Heart left ventricle (tissue), 16 donors: Measurements from ENCODE around the gene FOXP4. TPM values are rescaled to one million over a fixed set of nuclear protein-coding genes. Genes with fewer than 3 reads are reported as not detected.
"Not testable (repeated sequence)": the region's sequence is repeated elsewhere in the genome, so short reads cannot be mapped to it uniquely, and the experiment has no call there.

Experiments
- ATAC-seq, 4 donors: fragments of 200-7000 bp; cut with Tn5 transposase; one replicate each; pipeline ENCODE4 v1.9.1; 2020 to 2022; ENCODE audit warnings: moderate library complexity in 4 of 4, mild to moderate bottlenecking in 3 of 4, moderate number of reproducible peaks in 1 of 4
- DNase-seq, 5 donors: peaks; one replicate each; pipeline ENCODE4 v3.0.0-alpha.2; 2020
- H3K27ac ChIP-seq, 12 donors: fragments of 200-600 bp; sonication (generic) in 4 of 12; one replicate each; pipeline versions ENCODE4 v1.5.0 to v1.8.0; 2016 to 2022; ENCODE audit warnings: mild to moderate bottlenecking in 2 of 12
- H3K27me3 ChIP-seq, 9 donors: fragments of 200-600 bp; sonication (generic) in 2 of 9; one replicate each; pipeline versions ENCODE4 v1.5.1 to v1.8.0; 2016 to 2022; ENCODE audit warnings: mild to moderate bottlenecking in 3 of 9
- H3K36me3 ChIP-seq, 9 donors: fragments of 200-600 bp; sonication (generic) in 2 of 9; one replicate each; pipeline versions ENCODE4 v1.5.0 to v1.8.0; 2018 to 2022; ENCODE audit warnings: mild to moderate bottlenecking in 2 of 9
- H3K4me1 ChIP-seq, 12 donors: fragments of 200-600 bp; sonication (generic) in 4 of 12; one replicate each; pipeline versions ENCODE4 v1.5.0 to v1.8.0; 2016 to 2022; ENCODE audit warnings: mild to moderate bottlenecking in 3 of 12
- H3K4me3 ChIP-seq, 12 donors: fragments of 200-600 bp; sonication (generic) in 4 of 12; one replicate each; pipeline versions ENCODE4 v1.5.0 to v1.8.0; 2017 to 2022; ENCODE audit warnings: mild to moderate bottlenecking in 9 of 12, moderate library complexity in 4 of 12
- H3K9me3 ChIP-seq, 12 donors: fragments of 200-600 bp; sonication (generic) in 4 of 12; one replicate each; pipeline versions ENCODE4 v1.5.0 to v1.8.0; 2016 to 2022; ENCODE audit warnings: mild to moderate bottlenecking in 1 of 12
- CTCF ChIP-seq, 12 donors: fragments of 200-600 bp; sonication (generic) in 4 of 12; IDR thresholded peaks; one replicate each; pipeline versions ENCODE4 v1.5.0 to v1.8.0; 2018 to 2022; ENCODE audit warnings: antibody characterized with exemption in 12 of 12, mild to moderate bottlenecking in 5 of 12
- POLR2A ChIP-seq, 2 donors: fragments of 450-650 bp; IDR thresholded peaks; one replicate each; pipeline ENCODE4 v1.6.1; 2017; ENCODE audit warnings: antibody characterized with exemption in 2 of 2, mild to moderate bottlenecking in 2 of 2, moderate library complexity in 2 of 2
- WGBS, 4 donors: extraction: QIAGEN DNeasy Blood & Tissue Kit in 2 of 4; methylation state at CpG; one replicate each; pipeline versions ENCODE4 v1.1.5 to v1.1.7; 2013 to 2018; 5-methylcytosine and 5-hydroxymethylcytosine counted together
- intact Hi-C, 10 donors: fragments of 100-400 bp; cut with DNase I; formaldehyde crosslinking; loops; one replicate each; pipeline versions ENCODE4 v1.11.1 to v1.14.2; 2022
- polyA plus RNA-seq, 2 donors: library from polyadenylated mRNA; stranded (reverse); fragments of 200-250 nt; gene quantifications; one replicate each; pipeline ENCODE4 v1.2.3, GENCODE V29; 2013
- total RNA-seq, 9 donors: library from RNA; depleted of rRNA in 2 of 9; stranded (reverse); fragments of >200 nt in 2 of 9; fragmentation: NEBNext Ultra II Directional in 3 of 9; extraction: Animal tissue kit (Norgen Biotek cat#: 25700) in 3 of 9; gene quantifications; one replicate each; pipeline versions ENCODE4 v1.1.0 to v1.2.4, GENCODE V29; 2016 to 2023
- donor health status: ischemic (EF 13 %, LVEDD 7.1; RV severe dilation, severe dysfunction).
- donor health status: healthy with polysubstance abuse.
- donor health status: DM: no; HTN: yes; CAD: no.
- donor health status: DM: no; HTN: no; CAD: no.
- donor health status: ischemic (EF 25% LVEDD 6.9; RV normal size, moderate dysfunction).
- donor health status: ischemic (EF 25% LVEDD 5.7; RV mildly dilated, moderate dysfunction).
- donor health status: healthy.
- donor health status: DM: yes; HTN: yes; CAD: no.
- donor health status: ischemic (EF 35%, LVEDD 5.7; RV mildly dilated, moderate dysfunction).
- donor health status: nonischemic (EF 11% LVEDD 7.7; RV severe dilation, severe dysfunction).
- donor health status: DM: yes; HTN: yes; CAD: no.
- donor health status: PGD.
- donor health status: ischemic (EF 29% LVEDD 5.4; RV normal size, mild dysfunction).
- donor health status: nonischemic (EF 23%, LVEDD 6.1; RV moderate dilation, normal function).

Gene FOXP4
- total and polyA plus RNA-seq, 11 donors: 10.9 to 22.5 (median 16.0) TPM

- H3K27me3 ChIP-seq: no peaks in the 10 kb centered on the region
- peaks cover 0 to 3% (median 0%) of the 10 kb centered on the region in 12 donors for H3K9me3 ChIP-seq
- H3K36me3 ChIP-seq: no peaks in the 10 kb centered on the region
- TF ChIP-seq POLR2A (IDR thresholded peaks at IDR 0.05) (no peak), CTCF (IDR thresholded peaks at IDR 0.05) (no peak)
- H3K4me3 ChIP-seq: no peak overlapping the region
- WGBS, 4 donors: 94 to 95% (median 95%) methylated on average over 2 of the region's 2 CpGs
- ATAC-seq (no peak), DNase-seq (no peak)
- intact Hi-C loops: no loop called here
- no peak overlapping the region for H3K27ac ChIP-seq
- H3K4me1 ChIP-seq: peaks cover 0 to 6% (median 0%) of the 10 kb centered on the region in 12 donors
Observed at GRCh38 chr6:41614715-41615114, 68.5 kb downstream of the FOXP4 start.

GRCh38 chr6:41615311-41615710 lies 69.1 kb downstream of the FOXP4 start:
- H3K4me3 ChIP-seq: no peak overlapping the region
- no peak for ATAC-seq
- DNase-seq: no peak
- H3K27ac ChIP-seq: no peak overlapping the region
- H3K36me3 ChIP-seq: no peaks in the 10 kb centered on the region
- WGBS, 4 donors: 67 to 82% (median 77%) methylated on average over 7 of the region's 7 CpGs
- H3K4me1 ChIP-seq: peaks cover 0 to 6% (median 0%) of the 10 kb centered on the region in 12 donors
- no peak for TF ChIP-seq CTCF (IDR thresholded peaks at IDR 0.05)
- TF ChIP-seq POLR2A (IDR thresholded peaks at IDR 0.05): no peak
- no peaks in the 10 kb centered on the region for H3K27me3 ChIP-seq
- intact Hi-C loops: no loop called here
- peaks cover 0 to 3% (median 0%) of the 10 kb centered on the region in 12 donors for H3K9me3 ChIP-seq

GRCh38 chr6:41618598-41618997 lies 72.4 kb downstream of the FOXP4 start:
- Histone ChIP-seq H3K4me1 (peaks cover 0 to 12% (median 0%) of the 10 kb centered on the region in 12 donors), H3K4me3 (no peak overlapping the region), H3K27me3 (no peaks in the 10 kb centered on the region), H3K27ac (peak overlapping the region in 4 of 12 donors; percentile 4 to 43 (median 9)), H3K36me3 (no peaks in the 10 kb centered on the region), H3K9me3 (peaks cover 0 to 14% (median 6%) of the 10 kb centered on the region in 12 donors)
- peak; percentile 32 to 75 (median 56) for ATAC-seq
- 49 to 55% (median 51%) methylated on average over 3 of the region's 3 CpGs for WGBS, 4 donors
- no peak for DNase-seq
- intact Hi-C loops: no loop called here
- no peak for TF ChIP-seq CTCF (IDR thresholded peaks at IDR 0.05)
- TF ChIP-seq POLR2A (IDR thresholded peaks at IDR 0.05): no peak

- H3K36me3 ChIP-seq, DNase-seq, H3K27ac ChIP-seq, H3K4me3 ChIP-seq, H3K27me3 ChIP-seq, ATAC-seq, intact Hi-C loops: not testable (repeated sequence)
- Histone ChIP-seq H3K9me3 (peaks cover 0 to 14% (median 6%) of the 10 kb centered on the region in 12 donors), H3K4me1 (peaks cover 0 to 12% (median 0%) of the 10 kb centered on the region in 12 donors)
- WGBS, 4 donors: 74 to 80% (median 77%) methylated on average over 4 of the region's 4 CpGs
Observed at GRCh38 chr6:41619193-41619592, 73.0 kb downstream of the FOXP4 start.

- DNase-seq (no peak), ATAC-seq (no peak)
- TF ChIP-seq POLR2A (IDR thresholded peaks at IDR 0.05) (no peak), CTCF (IDR thresholded peaks at IDR 0.05) (no peak)
- H3K36me3 ChIP-seq: no peaks in the 10 kb centered on the region
- peaks cover 0 to 14% (median 6%) of the 10 kb centered on the region in 12 donors for H3K9me3 ChIP-seq
- H3K4me1 ChIP-seq: peaks cover 0 to 23% (median 10%) of the 10 kb centered on the region in 12 donors
- H3K4me3 ChIP-seq: no peak overlapping the region
- intact Hi-C loops: no loop called here
- H3K27ac ChIP-seq: no peak overlapping the region
- H3K27me3 ChIP-seq: no peaks in the 10 kb centered on the region
Observed at GRCh38 chr6:41621367-41621766, 75.2 kb downstream of the FOXP4 start.
